ENCODE measurements around the gene MAGI2. TPM values are rescaled to one million over a fixed set of nuclear protein-coding genes. Genes with fewer than 3 reads are reported as not detected.

MAGI2 gene
- polyA plus RNA-seq, 3 donors from 2014 or later: not detected

DNA sequence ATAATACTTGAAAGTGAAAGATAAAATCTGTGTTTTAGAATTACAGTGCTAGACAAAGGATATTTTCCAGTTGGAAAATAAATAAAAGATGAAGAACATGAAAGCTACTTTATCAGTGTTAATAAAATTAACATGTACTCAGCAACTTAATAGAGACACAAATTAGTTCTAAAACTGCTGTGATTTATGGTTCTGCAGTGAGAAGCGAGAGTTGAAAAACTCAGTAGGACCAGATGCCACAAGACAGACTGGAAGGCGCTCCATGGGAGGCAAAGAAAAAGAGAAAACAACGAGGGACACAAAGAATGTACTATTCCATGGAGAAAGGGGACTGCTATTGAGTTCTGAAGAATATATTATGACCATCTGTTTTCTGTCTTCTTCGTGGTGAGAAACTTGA, 1064.4 kb downstream of the MAGI2 start:
- no peak for DNase-seq
- H3K36me3 Mint-ChIP-seq: no peaks in the 10 kb centered on the region
- peaks cover 0 to 6% (median 2%) of the 10 kb centered on the region in 3 donors for H3K27me3 Mint-ChIP-seq (ENCODE audit: low read depth in 3 of 3)
- peaks cover 0 to 5% (median 0%) of the 10 kb centered on the region in 6 donors for H3K9me3 Mint-ChIP-seq
- H3K27ac Mint-ChIP-seq: no peak overlapping the region
- no peak overlapping the region for H3K4me3 Mint-ChIP-seq
- no peaks in the 10 kb centered on the region for H3K4me1 Mint-ChIP-seq

DNA sequence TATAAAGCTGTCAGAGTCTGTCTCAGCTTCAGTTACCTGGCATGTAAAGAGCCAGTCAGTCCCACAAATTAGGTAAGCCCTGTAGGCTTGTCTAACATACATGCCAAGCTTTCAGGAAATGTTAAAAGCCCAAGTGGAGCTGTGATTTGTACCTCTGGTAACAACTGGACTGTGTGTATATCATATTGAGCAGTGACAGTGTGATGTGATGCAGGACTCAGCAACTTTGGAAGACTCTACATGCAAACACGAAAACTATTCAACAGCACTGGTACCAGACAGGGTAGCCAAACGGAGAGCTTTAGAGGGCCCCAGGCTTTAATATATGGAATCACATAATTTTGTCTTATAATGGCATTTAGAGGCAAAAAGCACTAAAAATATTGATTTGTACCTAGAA, 1066.9 kb downstream of the MAGI2 start:
- H3K4me3 Mint-ChIP-seq: no peak overlapping the region
- H3K36me3 Mint-ChIP-seq: no peaks in the 10 kb centered on the region
- no peaks in the 10 kb centered on the region for H3K4me1 Mint-ChIP-seq
- no peak overlapping the region for H3K27ac Mint-ChIP-seq
- H3K9me3 Mint-ChIP-seq: peaks cover 0 to 5% (median 2%) of the 10 kb centered on the region in 6 donors
- peaks cover 0 to 4% (median 2%) of the 10 kb centered on the region in 3 donors for H3K27me3 Mint-ChIP-seq (ENCODE audit: low read depth in 3 of 3)
- DNase-seq: no peak

DNA sequence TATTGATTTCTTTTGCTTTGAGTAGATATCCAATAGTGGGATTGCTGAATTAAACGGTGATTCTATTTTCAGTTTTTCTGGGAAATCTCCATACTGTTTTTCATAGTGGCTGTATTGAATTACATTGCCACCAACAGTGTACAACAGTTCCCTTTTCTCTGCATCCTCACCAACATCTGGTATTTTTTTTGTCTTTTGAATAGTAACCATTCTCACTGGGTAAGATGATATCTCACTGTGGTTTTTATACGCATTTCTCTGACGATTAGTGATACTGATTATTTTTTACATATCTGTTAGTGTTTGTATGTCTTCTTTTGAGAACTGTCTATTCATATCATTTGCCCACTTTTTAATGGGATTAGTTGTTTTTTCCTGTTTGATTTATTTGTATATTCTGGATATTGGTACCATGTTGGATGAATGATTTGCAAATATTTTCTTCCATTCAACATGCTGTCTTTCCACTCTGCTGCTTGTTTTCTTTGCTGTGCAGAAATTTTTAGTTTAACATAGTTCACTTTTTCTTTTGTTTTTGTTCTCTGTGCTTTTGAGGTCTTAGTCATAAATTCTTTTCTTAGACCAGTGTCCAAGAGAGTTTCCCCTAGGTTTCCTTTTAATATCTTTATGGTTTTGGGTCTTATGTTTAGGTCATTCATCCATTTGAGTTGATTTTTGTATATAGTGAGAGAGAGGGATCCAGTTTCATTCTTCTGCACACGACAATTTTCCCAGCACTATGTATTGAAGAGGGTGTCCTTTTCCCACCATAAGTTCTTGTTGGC, 1070.2 kb downstream of the MAGI2 start:
- H3K27ac Mint-ChIP-seq: no peak overlapping the region

DNA sequence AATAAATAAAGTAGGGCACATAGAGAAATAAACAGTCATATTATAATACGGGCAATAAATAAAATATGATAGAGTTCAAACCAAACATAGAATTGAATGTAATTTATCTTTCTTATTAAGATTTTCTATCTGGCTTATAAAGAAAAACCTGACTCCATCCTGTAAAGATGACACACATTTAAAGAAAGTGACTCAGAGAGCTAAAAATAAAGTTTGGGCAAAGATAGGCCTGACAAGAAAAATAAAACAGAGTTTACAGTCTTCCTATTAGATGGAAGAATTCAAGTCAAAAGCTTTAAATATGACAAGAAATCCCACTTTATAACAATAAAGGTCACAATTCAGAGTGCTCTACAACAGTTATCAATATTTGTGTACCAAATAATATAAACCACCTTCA, 1074.3 kb downstream of the MAGI2 start:
- no peaks in the 10 kb centered on the region for H3K36me3 Mint-ChIP-seq
- peaks cover 0 to 21% (median 6%) of the 10 kb centered on the region in 6 donors for H3K9me3 Mint-ChIP-seq
- H3K27ac Mint-ChIP-seq: no peak overlapping the region
- no peaks in the 10 kb centered on the region for H3K27me3 Mint-ChIP-seq (ENCODE audit: low read depth in 3 of 3)
- no peak overlapping the region for H3K4me3 Mint-ChIP-seq
- no peak for DNase-seq
- H3K4me1 Mint-ChIP-seq: no peaks in the 10 kb centered on the region

More for the DNA sequence above, 1070.2 kb downstream of the MAGI2 start:
- H3K27me3 Mint-ChIP-seq (ENCODE audit: low read depth in 3 of 3): peaks cover 0 to 2% (median 0%) of the 10 kb centered on the region in 3 donors
- peaks cover 0 to 10% (median 3%) of the 10 kb centered on the region in 6 donors for H3K9me3 Mint-ChIP-seq
- no peak overlapping the region for H3K4me3 Mint-ChIP-seq
- DNase-seq: no peak
- no peaks in the 10 kb centered on the region for H3K36me3 Mint-ChIP-seq
- H3K4me1 Mint-ChIP-seq: no peaks in the 10 kb centered on the region

DNA sequence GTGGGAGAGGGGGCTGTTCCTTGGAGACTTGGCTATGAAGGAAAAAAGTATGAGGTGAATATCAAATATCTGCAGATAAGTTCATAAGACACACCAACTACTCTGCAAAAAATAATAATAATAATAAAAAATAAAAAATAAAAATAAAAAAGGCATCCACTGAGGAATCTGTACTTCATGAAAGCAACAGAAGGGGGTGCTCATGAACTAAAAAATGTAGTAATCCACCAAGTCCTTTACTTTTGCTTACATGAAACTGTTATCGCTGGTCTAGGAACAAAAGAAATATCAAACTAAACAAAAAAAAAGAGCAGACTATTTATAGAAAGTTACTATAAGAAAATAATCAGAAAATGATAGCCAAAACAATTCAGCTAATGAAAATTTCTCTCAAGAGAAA, 1075.9 kb downstream of the MAGI2 start:
- no peak overlapping the region for H3K4me3 Mint-ChIP-seq
- H3K36me3 Mint-ChIP-seq: no peaks in the 10 kb centered on the region
- no peak overlapping the region for H3K27ac Mint-ChIP-seq
- DNase-seq: no peak
- no peaks in the 10 kb centered on the region for H3K4me1 Mint-ChIP-seq
- no peaks in the 10 kb centered on the region for H3K27me3 Mint-ChIP-seq (ENCODE audit: low read depth in 3 of 3)
- H3K9me3 Mint-ChIP-seq: peaks cover 0 to 27% (median 8%) of the 10 kb centered on the region in 6 donors

DNA sequence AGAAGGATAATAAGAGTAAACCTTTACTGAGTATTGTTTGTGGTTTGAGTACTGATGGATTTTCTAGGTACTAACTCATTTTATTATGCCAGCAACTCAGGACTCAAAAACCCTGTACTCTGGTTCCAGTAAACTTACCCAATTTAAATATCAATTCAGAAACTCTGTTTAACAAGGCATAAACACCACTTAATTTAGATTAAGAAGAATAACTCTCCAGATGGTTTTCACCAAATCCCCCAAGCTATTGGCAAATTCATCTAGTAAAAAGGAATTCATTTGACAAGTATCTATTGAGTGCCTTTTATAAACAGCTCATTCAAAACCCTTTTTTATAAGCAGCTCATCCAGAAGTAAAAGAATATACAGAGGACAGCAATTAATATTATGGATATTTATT, 1082.5 kb downstream of the MAGI2 start:
- Mint-ChIP-seq H3K4me1 (no peaks in the 10 kb centered on the region), H3K4me3 (no peak overlapping the region), H3K27me3 (ENCODE audit: low read depth in 3 of 3) (no peaks in the 10 kb centered on the region), H3K36me3 (no peaks in the 10 kb centered on the region), H3K9me3 (peaks cover 0 to 16% (median 2%) of the 10 kb centered on the region in 6 donors), H3K27ac (no peak overlapping the region)
- no peak for DNase-seq

DNA sequence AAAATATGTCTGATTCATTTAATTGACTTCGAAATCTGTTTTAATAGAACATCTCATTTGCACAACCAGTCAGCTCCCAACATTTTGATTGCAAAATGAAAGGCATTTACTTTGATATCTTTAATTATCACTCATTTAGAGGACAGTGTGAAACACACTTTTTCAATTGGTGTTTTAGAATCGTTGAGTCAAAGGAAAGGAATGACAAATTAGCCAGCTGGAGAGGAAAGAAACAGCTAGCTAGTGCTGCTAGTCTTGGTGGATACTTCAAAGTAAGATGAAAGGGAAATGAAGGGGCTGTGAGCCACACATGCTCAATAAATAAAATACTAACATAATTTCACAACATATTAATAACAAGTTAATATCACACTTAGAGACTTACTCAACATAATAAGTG, 1084.7 kb downstream of the MAGI2 start:
- no peak overlapping the region for H3K27ac Mint-ChIP-seq

DNA sequence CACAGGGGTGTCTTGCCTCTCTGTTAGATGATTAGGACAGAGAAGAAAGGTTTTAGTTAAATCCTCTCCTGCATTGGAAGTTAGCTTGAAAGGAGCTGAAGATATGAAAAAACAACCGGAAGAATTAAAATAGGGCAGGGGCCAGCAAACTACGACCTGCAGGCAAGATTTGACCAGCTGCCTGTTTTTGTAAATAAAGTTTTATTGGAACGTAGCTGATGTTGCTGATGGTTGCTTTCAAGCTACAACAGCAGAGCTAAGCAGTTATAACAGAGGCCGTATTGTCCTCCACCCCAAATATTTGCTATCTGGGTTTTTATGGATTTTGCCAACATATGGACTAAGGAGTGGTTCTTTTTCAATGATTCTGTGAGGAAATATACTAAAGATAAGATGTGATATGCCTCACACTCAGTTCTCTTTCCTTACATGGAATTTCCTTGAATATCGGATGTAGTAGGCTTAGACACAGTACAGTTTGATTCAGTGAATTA, 1086.1 kb downstream of the MAGI2 start:
- no peaks in the 10 kb centered on the region for H3K4me1 Mint-ChIP-seq
- H3K27ac Mint-ChIP-seq: no peak overlapping the region
- no peak overlapping the region for H3K4me3 Mint-ChIP-seq
- H3K27me3 Mint-ChIP-seq (ENCODE audit: low read depth in 3 of 3): peaks cover 0 to 2% (median 0%) of the 10 kb centered on the region in 3 donors
- H3K9me3 Mint-ChIP-seq: peaks cover 0 to 2% (median 0%) of the 10 kb centered on the region in 6 donors
- no peak for DNase-seq
- H3K36me3 Mint-ChIP-seq: no peaks in the 10 kb centered on the region

More for the DNA sequence above, 1084.7 kb downstream of the MAGI2 start:
- Mint-ChIP-seq H3K36me3 (no peaks in the 10 kb centered on the region), H3K27me3 (ENCODE audit: low read depth in 3 of 3) (peaks cover 0 to 2% (median 0%) of the 10 kb centered on the region in 3 donors), H3K4me1 (no peaks in the 10 kb centered on the region), H3K9me3 (peaks cover 0 to 9% (median 1%) of the 10 kb centered on the region in 6 donors), H3K4me3 (no peak overlapping the region)
- DNase-seq: no peak

DNA sequence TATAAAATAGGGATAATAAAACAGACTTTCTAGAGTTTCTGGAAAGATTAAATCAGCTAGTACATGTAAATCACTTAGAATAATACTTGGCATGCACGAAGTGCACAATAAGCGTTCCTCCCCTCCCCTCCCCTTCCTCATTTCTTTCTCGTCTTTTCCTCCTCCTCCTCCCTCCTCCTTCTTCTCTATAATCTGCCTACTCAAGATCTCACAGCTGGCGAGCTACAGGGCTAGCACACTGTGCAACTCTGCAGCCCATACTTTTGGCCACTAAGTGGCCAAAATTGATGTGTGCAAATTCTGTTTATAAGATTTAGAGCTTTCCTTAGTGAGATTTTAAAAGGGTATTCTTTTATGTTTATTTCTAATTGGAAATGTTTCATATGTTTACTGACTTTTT, 1089.6 kb downstream of the MAGI2 start:
- H3K9me3 Mint-ChIP-seq: peaks cover 1 to 5% (median 5%) of the 10 kb centered on the region in 6 donors
- DNase-seq: no peak

DNA sequence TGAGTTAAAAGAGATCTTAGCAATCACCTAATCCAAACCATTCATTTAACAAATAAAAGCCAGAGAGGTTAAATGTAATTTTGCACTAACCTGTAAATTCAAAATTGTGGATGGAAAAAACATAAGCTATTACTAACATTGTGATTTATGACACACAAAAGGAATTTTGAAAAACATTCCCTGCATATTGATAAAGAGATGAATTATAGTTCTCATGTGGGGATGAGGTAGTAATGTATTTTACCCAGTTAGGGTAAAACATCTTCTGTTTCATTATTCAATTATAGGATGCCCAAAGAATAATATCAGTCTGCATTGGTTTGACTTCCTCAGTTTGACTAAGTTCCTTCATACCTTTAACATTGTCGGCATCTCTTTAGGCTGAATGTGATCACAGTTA, 1093.6 kb downstream of the MAGI2 start:
- no peaks in the 10 kb centered on the region for H3K27me3 Mint-ChIP-seq (ENCODE audit: low read depth in 3 of 3)
- no peak for DNase-seq
- H3K9me3 Mint-ChIP-seq: peaks cover 3 to 9% (median 5%) of the 10 kb centered on the region in 6 donors
- no peak overlapping the region for H3K4me3 Mint-ChIP-seq
- no peak overlapping the region for H3K27ac Mint-ChIP-seq
- H3K36me3 Mint-ChIP-seq: no peaks in the 10 kb centered on the region
- no peaks in the 10 kb centered on the region for H3K4me1 Mint-ChIP-seq

More for the DNA sequence above, 1089.6 kb downstream of the MAGI2 start:
- no peak overlapping the region for H3K27ac Mint-ChIP-seq
- no peaks in the 10 kb centered on the region for H3K4me1 Mint-ChIP-seq
- peaks cover 0 to 2% (median 0%) of the 10 kb centered on the region in 3 donors for H3K27me3 Mint-ChIP-seq (ENCODE audit: low read depth in 3 of 3)
- no peak overlapping the region for H3K4me3 Mint-ChIP-seq
- no peaks in the 10 kb centered on the region for H3K36me3 Mint-ChIP-seq

DNA sequence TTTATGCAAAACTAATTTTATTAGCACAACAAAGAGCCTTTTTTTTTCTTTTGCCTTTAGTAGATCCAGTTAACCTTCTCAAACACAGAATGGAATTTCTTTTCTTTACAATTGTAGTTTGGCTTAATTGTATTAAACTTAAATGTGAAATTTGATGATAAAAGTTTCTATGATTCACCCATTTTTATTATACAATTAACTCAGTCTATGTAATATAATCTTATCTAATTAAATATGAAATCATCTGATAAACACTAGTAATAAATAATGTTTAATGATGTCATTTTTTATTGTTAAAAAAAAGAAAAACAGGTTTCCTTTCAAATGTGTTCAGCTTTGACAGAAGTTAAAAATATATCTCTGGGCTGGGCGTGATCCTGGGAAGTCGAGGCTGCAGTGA, 1095.8 kb downstream of the MAGI2 start:
- Mint-ChIP-seq H3K27me3 (ENCODE audit: low read depth in 3 of 3) (peaks cover 0 to 3% (median 1%) of the 10 kb centered on the region in 3 donors), H3K9me3 (peaks cover 3 to 11% (median 7%) of the 10 kb centered on the region in 6 donors), H3K27ac (no peak overlapping the region), H3K4me3 (no peak overlapping the region), H3K36me3 (no peaks in the 10 kb centered on the region), H3K4me1 (no peaks in the 10 kb centered on the region)
- no peak for DNase-seq

DNA sequence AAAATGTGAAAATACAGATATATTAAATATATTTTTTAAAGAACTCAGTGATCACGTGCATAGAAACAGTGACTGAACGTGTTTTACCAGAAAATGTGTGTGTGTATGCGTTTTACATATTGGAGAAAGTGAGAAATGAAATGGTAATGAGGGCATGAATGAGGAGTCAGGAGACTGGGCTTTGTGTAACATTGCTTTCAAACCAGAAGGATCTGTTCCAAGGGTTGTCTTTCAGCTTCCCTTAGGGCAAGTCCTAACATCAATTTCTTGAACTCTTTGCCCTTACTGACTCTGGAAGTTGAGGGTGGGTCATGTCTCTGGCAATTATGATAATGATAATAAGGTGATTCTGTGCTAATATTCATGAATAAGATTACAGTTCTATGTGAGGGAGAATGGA, 1097.6 kb downstream of the MAGI2 start:
- Mint-ChIP-seq H3K4me3 (no peak overlapping the region), H3K27ac (no peak overlapping the region), H3K27me3 (ENCODE audit: low read depth in 3 of 3) (peaks cover 0 to 3% (median 1%) of the 10 kb centered on the region in 3 donors), H3K36me3 (no peaks in the 10 kb centered on the region), H3K9me3 (peaks cover 0 to 6% (median 3%) of the 10 kb centered on the region in 6 donors), H3K4me1 (no peaks in the 10 kb centered on the region)
- no peak for DNase-seq

DNA sequence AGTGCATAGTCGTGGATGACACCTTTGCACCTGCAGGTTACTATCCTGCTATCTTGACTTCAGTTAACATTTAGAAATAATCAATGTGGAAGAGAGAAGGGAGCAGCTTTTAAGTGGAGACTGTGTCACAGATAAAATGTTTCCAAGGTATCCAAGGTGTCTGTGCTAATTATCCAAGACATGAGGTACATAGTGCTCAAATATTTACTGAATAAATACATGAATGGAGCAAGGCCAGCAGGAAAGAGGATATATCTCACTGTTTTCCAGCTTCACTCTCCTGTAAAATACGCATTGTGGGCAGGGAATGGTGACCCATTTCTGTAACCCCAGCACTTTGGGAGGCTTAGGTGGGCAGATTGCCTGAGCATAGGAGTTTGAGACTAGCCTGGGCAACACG, 1102.5 kb downstream of the MAGI2 start:
- no peak for DNase-seq
- Mint-ChIP-seq H3K27ac (no peak overlapping the region), H3K9me3 (peaks cover 0 to 6% (median 2%) of the 10 kb centered on the region in 6 donors), H3K4me1 (no peaks in the 10 kb centered on the region), H3K4me3 (no peak overlapping the region), H3K36me3 (no peaks in the 10 kb centered on the region), H3K27me3 (ENCODE audit: low read depth in 3 of 3) (peaks cover 0 to 3% (median 1%) of the 10 kb centered on the region in 3 donors)

DNA sequence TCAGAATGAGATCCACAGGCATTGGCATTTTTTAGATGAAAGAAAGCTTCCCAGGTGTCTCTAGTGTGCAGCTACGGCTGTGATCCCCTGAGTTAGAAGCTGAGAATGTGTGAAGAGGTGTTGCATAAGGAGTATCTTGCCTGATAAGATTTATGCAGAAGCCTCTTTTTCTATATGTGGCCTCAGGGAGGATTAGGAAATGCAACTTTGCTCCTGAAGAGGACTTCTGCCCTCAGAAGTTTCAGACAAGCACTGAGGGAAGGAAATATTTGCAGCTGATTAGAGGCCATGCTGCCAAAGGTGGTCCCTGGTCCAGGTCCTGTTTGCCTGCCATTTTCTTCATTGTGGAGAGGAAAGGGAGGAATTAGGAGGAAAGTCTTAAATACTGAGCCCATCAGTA, 1103.1 kb downstream of the MAGI2 start:
- no peak for DNase-seq
- H3K36me3 Mint-ChIP-seq: no peaks in the 10 kb centered on the region
- peaks cover 0 to 3% (median 1%) of the 10 kb centered on the region in 3 donors for H3K27me3 Mint-ChIP-seq (ENCODE audit: low read depth in 3 of 3)
- no peak overlapping the region for H3K4me3 Mint-ChIP-seq
- H3K27ac Mint-ChIP-seq: no peak overlapping the region
- peaks cover 0 to 6% (median 1%) of the 10 kb centered on the region in 6 donors for H3K9me3 Mint-ChIP-seq
- H3K4me1 Mint-ChIP-seq: no peaks in the 10 kb centered on the region

Data from immature natural killer cell (primary cell).